ENCODE data around the gene CBFA2T2.

- TF ChIP-seq, protein P1, sequence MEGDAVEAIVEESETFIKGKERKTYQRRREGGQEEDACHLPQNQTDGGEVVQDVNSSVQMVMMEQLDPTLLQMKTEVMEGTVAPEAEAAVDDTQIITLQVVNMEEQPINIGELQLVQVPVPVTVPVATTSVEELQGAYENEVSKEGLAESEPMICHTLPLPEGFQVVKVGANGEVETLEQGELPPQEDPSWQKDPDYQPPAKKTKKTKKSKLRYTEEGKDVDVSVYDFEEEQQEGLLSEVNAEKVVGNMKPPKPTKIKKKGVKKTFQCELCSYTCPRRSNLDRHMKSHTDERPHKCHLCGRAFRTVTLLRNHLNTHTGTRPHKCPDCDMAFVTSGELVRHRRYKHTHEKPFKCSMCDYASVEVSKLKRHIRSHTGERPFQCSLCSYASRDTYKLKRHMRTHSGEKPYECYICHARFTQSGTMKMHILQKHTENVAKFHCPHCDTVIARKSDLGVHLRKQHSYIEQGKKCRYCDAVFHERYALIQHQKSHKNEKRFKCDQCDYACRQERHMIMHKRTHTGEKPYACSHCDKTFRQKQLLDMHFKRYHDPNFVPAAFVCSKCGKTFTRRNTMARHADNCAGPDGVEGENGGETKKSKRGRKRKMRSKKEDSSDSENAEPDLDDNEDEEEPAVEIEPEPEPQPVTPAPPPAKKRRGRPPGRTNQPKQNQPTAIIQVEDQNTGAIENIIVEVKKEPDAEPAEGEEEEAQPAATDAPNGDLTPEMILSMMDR (IDR thresholded peaks at IDR 0.05), result no peak
- TF ChIP-seq POLR2A (IDR thresholded peaks at IDR 0.05), result no peak
Measured at GRCh38 chr20:33675136-33675959, 185.5 kb downstream of the CBFA2T2 start.

All from lower leg skin (tissue), 3 donors.